Activated CD4-positive, CD25-positive, alpha-beta regulatory T cell treated with anti-CD3 and anti-CD28 coated beads, Interleukin-2, amount 50 U/mL, for 24 hours (primary cell): ENCODE data around the gene NFKBIZ.

Experiments used
- ATAC-seq, 2 donors: fragments of 150-1000 bp; cut with Tn5 transposase; one replicate each; pipeline ENCODE4 v1.10.0; 2021; ENCODE audit warnings: mild to moderate bottlenecking in 1 of 2, moderate library complexity in 1 of 2

The NFKBIZ gene, protein sequence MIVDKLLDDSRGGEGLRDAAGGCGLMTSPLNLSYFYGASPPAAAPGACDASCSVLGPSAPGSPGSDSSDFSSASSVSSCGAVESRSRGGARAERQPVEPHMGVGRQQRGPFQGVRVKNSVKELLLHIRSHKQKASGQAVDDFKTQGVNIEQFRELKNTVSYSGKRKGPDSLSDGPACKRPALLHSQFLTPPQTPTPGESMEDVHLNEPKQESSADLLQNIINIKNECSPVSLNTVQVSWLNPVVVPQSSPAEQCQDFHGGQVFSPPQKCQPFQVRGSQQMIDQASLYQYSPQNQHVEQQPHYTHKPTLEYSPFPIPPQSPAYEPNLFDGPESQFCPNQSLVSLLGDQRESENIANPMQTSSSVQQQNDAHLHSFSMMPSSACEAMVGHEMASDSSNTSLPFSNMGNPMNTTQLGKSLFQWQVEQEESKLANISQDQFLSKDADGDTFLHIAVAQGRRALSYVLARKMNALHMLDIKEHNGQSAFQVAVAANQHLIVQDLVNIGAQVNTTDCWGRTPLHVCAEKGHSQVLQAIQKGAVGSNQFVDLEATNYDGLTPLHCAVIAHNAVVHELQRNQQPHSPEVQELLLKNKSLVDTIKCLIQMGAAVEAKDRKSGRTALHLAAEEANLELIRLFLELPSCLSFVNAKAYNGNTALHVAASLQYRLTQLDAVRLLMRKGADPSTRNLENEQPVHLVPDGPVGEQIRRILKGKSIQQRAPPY

DNA sequence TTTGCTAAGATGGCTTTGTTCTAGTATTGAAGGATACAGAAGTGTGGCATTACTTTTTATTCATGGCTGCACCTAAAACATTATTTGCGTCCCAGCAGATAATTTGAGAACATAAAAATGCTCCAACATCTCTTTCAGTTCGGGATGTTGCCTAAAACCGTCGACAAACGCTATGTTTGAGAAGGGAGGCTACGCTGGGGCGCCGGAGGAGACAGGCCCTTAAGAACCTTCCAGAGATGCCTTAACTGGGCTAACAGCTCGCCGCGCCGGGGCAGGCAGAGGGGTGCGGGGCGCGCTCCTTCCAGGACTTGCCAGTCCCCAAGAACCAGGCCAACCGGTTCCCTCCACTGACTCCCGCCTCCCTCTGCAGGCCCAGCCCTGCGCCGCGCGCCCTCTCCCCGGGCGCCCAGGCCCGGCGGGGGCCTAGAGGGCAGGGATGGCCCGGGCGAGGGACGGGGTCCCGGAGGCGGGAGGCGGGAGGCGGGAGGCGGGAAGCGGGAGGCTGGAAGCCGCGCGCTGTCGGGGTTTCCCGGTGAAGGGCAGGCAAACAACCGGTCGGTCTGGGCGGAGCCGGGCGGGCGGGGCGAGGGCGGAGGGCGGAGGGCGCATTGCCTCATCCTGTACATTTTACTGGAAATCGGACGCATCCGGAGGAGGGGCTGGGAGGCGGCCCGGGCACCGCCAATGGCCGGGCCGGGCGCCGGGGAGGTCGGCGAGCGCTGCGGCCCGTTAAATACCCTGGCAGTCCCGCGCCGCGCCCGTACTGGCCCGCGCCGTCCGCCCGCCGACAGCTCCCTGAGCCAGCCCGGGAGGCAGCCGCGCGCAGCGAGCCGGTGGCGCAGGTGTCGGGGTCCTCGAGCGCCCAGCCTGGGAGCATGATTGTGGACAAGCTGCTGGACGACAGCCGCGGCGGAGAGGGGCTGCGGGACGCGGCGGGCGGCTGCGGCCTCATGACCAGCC is at the start of gene NFKBIZ:
TSS of gene NFKBIZ (plus strand) at position 761 of the 960 bp plus-strand sequence. CDS start at position 876, 115 bp downstream.
- ATAC-seq, result peak; percentile 66 to 70

DNA sequence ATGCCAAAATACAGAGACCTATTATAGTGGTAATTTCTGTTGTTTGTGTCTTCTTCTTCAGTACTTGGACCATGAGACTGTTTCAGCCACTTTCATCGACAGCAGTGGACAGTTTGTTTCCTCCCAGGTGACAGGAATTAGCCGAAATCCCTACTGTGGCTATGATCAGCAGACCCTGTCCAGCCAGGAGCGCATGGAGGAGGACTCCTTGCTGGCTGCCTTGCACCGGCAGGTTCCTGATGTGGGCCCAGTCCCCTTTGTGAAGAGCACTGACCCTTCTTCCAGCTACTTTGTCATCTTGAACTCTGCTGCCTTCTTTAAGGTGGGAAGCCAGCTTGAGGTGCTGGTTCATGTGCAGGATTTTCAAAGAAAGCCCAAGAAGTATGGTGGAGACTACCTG is 48.1 kb upstream of the NFKBIZ start:
- no peak for ATAC-seq

DNA sequence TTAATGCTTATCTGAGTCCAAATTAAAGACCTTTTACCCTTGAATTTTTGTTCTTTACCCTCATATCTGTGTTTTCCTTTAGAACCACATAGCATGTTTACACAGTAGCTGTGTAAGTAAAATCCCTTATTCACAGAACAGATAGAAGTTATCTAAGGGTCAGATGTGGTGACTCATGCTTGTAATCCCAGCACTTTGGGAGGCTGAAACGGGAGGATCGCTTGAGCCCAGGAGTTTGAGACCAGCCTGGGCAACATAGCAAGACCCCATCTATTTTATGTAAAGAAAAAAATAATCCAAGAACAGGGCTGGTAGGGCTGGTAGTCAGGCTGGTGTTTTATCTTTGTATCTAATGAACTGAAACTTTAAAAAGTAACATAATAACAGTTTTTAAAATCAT is 47.1 kb upstream of the NFKBIZ start:
- no peak for ATAC-seq

DNA sequence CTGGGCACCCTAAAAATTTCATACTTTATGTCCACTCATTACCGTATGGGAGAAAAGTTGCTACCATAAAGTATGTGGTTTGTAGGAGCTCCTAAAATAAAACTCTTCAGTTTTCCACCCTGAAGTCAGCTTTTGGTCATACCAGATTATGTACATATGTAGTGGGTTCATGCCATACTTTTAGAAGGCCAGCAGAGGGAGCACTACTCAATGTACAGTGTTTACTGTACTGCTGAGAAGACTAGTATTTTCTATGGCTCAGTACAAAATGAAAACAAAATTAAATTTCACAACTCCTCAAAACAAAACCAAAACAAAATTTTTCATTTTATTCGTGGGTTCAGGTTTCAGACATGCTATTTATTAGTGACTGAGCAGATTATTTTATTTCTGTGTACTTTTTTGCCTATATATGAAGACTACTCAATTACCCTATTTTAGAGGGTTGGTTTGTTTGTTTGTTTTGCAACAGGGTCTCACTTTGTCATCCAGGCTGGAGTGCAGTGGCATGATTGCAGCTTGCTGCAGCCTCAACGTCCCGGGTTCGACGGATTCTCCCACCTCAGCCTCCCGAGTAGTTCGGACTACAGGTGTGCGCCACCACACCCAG is 46.0 kb upstream of the NFKBIZ start:
- peak; percentile 97 to 98 for ATAC-seq

DNA sequence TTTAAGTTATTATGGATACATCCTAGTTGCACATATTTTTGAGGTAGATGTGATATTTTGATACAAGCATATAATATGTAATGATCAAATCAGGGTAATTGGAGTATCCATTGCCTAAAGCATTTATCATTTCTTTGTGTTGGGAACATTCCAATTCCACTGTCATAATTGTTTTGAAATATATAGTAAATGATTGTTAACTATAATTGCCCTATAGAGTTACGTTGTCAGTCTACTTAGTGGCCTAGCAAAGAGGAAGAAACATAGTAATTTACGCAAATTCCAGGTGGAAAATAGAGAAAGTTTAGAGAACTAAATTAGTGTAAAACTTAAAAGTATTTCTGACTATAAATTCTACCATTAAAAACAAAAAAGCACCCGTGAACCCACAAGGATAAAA is 45.4 kb upstream of the NFKBIZ start:
- no peak for ATAC-seq

DNA sequence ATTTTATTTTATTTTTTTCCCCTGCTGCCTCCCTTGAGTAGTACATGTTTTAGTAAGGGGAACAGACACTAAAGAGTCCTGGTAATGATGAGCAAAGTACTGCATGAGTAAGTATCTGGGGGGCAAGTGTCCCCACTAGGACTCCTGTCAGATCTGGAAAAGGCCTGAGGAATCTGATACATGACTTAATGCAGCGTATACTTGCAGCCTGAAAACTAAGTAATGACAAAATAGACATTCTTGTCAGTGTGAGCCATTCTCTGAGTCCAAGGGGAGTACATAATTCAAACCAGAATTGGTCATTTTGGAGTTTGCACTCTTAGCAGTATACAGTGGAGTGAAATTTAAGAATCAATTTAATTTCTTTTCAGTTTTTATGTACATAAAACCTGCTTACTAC is 42.8 kb upstream of the NFKBIZ start:
- no peak for ATAC-seq

DNA sequence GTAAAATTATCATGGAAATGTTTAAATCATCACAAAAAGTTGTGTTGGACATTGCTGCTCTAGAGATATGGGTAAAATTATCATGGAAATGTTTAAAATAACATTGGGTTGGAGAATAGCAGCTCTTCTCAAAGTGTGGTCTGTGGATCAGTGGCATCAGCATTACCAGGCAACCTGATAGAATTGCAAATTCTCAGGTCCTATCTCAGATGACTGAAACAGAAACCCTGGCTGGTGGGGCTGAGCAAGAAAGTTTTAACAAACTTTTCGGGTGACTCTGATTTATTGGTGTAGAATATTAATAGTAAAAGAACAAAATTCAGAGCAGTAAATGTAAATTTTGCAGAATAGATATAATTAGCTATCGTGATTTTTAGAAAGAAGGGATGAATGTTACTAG is 41.4 kb upstream of the NFKBIZ start:
- peak in 1 of 2 donors; percentile 26 for ATAC-seq

DNA sequence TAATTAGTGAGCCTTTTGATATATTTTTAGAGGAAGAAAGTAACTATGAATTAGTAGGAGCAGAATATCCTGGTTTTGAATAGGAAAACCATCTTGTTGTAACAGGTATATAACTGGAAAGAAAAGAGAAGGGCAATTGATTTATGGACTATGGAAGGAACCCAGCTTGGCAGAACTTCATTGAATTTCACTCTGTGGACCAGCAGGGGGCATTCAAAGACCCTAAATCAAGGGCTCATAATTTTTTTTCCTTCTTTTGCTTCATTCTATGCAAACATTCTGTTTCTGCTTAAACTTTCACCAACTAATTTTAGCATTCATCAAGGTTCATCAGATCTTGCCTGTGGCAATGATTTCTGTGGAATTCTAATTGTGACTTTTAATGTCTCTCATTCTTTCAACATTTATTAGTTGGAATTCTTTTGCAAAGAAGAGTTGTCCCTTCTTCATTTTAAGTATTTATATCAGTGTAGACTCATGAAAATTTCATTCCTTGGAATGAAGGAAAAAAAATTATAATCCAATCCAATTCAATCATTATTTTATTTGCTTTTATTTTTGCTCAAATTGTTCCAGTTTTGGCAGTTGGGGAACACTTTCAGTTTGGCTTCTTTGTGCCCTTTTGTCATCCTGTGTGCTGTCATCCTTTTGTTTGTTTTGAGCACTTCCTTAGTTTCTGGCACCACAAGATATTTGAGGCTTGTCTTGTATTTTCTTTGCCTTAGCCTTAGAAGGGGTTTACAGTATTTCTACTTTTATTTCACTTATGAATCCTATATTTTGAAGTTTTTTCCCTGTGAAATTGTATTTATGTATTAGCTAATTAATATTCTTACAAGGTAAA is 39.9 kb upstream of the NFKBIZ start:
- peak in 1 of 2 donors; percentile 30 for ATAC-seq

DNA sequence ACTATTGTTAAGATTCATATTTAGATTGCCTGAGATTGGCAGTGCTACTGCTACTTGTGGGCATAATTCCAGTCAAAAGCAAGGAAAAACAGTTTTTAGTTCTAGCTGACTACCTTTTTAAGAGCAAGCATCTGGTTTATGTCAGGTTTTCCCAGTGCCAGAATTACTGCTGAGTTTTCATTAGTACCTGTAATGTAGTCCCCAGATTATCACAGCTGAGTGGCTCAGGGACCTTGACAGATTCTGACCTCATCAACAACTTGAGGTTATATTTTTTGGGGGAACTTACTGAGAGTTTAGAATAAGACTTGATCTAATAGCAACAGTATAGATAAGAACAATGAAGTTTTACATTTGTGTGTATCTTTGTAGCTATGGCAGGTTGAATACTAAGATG is 39.3 kb upstream of the NFKBIZ start:
- no peak for ATAC-seq

DNA sequence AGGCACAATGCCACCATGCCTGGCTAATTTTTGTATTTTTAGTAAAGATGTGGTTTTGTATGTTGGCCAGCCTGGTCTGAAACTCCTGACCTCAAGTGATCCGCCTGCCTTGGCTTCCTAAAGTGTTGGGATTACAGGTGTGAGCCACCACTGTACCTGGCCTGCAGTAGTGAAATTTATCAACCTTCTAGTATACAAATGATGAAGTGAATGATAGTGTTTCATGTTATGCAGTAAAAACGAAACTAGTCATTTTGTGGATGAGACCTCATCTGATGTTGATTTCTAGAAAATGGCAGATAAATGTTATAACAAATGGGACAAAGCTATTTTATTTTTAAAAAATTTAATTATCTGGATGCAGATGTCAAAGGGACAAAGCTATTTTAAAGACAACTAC is 37.4 kb upstream of the NFKBIZ start:
- peak in 1 of 2 donors; percentile 27 for ATAC-seq

DNA sequence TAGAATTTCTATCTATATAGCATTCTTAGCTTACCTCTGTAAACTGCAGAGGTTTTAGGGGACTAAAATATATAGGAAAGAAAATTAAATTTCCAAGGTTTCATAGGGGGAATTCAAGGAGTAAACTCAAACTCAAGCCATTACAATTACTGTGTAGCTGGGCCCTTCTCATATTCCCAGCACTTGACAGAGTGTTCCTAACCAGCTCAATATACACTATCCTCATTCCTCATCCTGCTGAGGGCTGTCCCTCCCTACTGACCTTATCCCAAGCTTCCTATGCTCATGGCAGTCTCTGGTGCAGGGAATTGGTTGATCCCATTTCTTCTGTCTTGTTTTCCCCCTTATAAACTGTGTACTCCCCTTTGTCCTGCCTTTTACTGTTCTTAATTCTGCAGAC is 36.4 kb upstream of the NFKBIZ start:
- ATAC-seq, result no peak

DNA sequence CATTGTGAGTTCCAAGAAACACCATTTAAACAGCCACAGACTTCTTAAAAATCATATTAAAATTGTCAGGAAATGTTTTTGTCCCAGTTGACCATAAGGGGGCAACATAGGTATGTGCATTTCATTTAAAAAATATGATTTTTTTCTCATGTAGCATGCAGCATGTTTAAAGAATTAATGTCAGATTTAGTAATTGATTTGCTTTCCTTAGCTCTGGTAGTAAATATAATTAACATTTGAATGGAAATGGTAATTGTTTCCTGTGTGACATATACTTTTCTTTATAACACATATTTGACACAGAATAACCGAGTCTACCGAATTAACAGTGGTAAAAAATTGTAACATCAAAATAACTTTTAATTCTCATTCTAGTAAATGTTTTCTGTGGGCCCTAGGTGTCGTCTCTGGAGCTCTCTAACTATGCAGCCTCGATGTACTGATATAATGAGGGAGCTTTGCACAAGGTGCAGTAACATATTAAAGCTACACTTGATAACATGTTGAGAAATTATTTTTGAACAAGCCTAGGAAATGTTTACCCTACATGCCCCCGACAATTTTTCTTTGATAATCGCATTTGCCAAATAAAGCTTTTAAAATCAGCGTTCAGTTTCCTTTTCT is 35.4 kb upstream of the NFKBIZ start:
- no peak for ATAC-seq

DNA sequence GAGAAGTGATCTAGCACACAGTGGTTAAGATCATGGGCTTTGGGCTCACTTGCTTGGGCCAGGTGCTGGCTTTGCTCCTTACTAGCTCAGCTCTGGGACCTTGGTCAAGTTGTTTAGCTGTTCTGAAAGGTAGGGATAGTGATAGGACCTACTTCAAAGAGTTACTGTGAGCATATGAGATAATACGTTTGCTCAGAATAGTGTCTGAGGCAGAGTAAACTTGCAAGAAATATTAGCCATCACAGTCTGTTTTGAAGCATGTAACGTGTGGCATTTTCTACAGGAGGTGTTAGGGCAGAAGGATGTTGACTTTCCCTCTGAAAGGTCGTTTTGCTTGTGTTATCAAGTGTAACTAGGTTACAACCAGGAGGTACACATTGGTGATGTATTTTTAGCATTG is 34.5 kb upstream of the NFKBIZ start:
- ATAC-seq, result peak; percentile 21 to 22

DNA sequence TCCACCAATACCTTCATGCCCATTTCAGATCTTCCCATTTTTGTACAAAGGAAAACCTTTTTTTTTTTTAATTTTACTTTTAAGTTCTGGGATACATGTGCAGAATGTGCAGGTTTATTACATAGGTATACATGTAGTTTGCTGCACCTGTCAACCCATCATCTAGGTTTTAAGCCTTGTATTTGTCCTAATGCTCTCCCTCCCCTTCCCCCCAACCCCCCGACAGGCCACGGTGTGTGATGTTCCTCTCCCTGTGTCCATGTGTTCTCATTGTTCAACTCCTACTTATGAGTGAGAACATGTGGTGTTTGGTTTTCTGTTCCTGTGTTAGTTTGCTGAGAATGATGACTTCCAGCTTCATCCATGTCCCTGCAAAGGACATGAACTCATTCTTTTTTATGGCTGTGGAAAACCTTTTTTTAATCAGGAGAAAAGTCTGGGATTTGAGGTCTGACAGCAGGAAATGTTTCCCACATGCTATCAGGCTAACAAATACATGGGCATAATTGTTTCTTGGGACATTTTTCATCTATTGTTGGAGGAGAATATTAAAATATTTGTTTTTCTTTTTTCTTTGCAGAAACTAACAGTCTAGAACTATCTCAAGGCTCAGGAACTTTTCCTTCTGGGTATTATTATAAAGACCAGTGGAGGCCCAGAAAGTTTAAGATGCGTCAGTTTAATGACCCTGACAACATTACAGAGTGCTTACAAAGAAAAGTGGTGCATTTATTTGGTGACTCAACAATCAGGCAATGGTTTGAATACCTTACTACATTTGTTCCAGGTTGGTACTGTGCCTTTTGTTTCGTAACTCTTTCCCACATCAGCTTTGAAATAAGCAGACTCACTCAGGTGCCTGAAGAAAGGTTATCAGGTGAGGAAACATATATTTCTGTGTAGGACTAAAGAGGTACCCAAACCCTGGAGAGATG is 32.8 kb upstream of the NFKBIZ start:
- ATAC-seq, result no peak

DNA sequence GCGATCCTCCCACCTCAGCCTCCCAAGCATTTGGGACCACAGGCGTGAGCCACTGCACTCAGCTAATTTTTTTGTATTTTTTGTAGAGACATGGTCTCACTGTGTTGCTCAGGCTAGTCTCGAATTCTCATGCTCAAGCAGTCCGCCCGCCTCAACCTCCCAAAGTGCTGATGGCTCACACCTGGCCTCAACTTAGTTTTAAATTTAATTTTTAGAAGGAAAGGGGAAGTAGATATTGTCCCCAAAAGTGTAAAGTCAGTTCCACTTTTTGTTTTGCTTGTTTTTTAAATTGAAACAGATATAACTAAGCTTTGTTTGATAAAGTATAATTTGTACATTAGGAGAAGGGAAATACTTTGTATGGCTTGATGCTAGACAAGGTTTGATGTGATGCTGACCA is 31.3 kb upstream of the NFKBIZ start:
- ATAC-seq, result no peak

DNA sequence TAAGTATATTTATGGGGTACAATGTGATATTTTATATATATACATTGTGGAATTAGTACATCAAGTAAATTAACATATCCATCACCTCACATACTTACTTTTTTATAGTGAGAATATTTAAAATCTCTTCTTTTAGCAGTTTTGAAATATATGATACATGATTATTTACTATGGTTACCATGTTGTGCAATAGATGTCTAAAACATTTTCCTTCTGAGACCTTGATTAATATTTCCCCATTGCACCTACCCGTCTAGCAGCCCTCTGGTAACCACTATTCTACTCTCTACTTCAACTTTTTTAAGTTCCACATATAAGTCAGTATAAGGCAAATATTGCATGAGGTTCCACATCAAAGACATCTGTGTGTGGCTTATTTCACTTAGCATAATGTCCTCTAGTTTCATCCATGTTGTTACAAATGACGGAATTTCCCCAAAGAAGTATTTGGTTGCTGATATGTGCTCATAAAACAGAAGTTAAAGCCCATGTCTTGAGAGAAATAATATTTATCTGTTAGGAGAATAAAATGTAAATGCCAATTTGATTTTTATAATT is 29.6 kb upstream of the NFKBIZ start:
- ATAC-seq, result peak; percentile 65 to 75

DNA sequence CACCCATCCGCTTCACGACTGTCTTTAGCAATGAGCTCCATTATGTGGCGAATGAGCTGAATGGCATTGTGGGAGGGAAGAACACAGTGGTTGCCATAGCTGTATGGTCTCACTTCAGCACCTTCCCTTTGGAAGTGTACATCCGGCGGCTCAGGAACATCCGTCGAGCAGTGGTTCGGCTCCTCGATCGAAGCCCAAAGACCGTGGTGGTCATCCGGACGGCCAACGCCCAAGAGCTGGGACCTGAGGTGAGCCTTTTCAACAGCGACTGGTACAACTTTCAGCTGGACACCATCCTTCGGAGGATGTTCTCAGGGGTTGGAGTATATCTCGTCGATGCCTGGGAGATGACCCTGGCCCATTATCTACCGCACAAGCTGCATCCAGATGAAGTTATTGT is 27.8 kb upstream of the NFKBIZ start:
- ATAC-seq, result no peak

DNA sequence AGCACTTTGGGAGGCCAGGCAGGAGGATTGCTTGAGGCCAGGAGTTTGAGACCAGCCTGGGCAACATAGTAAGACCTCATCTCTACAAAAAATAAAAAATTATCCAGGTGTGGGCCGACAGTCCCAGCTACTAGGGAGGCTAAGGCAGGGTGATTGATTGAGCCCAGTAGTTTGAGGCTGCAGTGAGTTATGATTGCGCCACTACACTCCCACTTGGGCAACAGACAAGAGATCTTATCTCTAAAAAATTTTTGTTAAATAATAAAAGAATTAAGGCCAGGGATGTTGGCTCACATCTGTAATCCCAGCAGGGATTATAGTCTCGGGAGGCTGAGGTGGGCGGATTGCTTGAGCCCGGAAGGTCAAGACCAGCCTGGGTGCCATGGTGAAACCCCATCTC is 25.8 kb upstream of the NFKBIZ start:
- ATAC-seq, result no peak

DNA sequence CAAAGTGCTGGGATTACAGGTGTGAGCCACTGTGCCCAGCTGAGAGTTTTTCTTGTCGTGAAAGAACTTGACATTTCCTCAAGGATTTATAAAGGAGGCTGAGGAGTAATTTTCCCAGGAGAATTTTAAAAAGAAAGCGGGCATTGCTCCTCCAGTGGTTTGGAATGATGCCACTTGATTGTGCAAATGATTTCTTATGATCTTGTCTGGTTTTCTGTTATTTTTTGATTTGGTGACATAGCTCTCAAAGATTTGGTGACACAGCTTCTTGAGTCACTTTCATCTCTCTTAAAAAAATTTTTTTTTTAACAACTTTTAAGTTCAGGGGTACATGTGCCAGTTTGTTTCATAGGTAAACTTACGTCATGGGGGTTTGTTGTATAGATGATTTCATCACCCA is 24.6 kb upstream of the NFKBIZ start:
- ATAC-seq, result no peak
